GM21360 (cell line): ENCODE data around the gene TUBA4B.
"Not testable (repeated sequence)": the region's sequence is repeated elsewhere in the genome, so short reads cannot be mapped to it uniquely, and the experiment has no call there.

Experiments
- ATAC-seq: cut with Tn5 transposase; IDR thresholded peaks from one replicate; pipeline ENCODE4 v1.9.1; 2021; ENCODE audit warnings: mild to moderate bottlenecking, moderate library complexity; ENCODE audit not compliant: unreplicated experiment

The TUBA4B gene

DNA sequence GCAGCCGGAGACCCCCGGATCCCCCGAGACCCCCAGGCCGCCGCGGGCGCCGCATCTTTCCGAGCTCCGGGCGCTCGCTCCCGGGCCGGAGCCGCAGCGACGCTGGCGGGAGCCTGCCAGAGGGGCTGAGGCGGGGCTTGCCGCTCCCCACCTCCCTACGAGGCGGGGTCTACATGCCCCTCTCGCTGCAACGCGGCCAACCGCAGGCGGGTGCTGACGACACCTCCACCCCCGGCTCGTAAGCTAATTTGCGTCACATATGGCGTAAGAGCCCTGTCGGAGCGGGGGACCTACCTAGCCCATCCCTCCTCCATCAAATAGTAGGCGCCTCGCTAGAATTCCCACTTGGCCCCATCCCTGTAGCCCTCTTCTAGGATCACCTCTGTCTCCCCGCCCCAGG lies 56.2 kb downstream of the TUBA4B start, which contains the start of gene PTPRN:
Gene PTPRN (minus strand): TSS at position 124 of the 400 bp plus-strand sequence. CDS start 69 bp downstream, at position 55.
- no peak for ATAC-seq

GRCh38 chr2:219312683-219313263 lies 59.7 kb downstream of the TUBA4B start:
- ATAC-seq: not testable (repeated sequence)

- no peak for ATAC-seq
These were observed 61.9 kb downstream of the TUBA4B start for GRCh38 chr2:219314804-219315468.
